CD14-positive monocyte (primary cell): ENCODE data around the gene GEMIN7. TPM values are rescaled to one million over a fixed set of nuclear protein-coding genes. Genes with fewer than 3 reads are reported as not detected.
A peak's percentile ranks its signal among the peaks of the same experiment; 100 is the strongest.

Source experiments
- DNase-seq, 3 donors: peaks; one replicate each; pipeline ENCODE4 v3.0.0-alpha.2; 2011 to 2022
- H2AFZ ChIP-seq: 2 replicates; pipeline ENCODE4 v1.6.0; 2012; ENCODE audit warnings: mild to moderate bottlenecking, low read depth, low read length, inconsistent platforms; ENCODE audit not compliant: insufficient read depth, poor library complexity, severe bottlenecking
- H3K27ac ChIP-seq, 2 donors: 1 replicate in 1 of 2; 2 replicates in 1 of 2; pipeline ENCODE4 v1.5.1; 2012 to 2013; ENCODE audit warnings: low read length in 2 of 2, control low read depth in 1 of 2, inconsistent platforms in 1 of 2, low read depth in 1 of 2, mild to moderate bottlenecking in 1 of 2
- H3K27me3 ChIP-seq, 2 donors: one replicate each; pipeline versions ENCODE4 v1.6.0 to v1.6.1; 2011 to 2013; ENCODE audit warnings: low read length in 2 of 2; ENCODE audit not compliant: control insufficient read depth in 2 of 2, insufficient read depth in 2 of 2
- H3K36me3 ChIP-seq, 2 donors: replicated peaks in 1 of 2; 1 replicate in 1 of 2; 2 replicates in 1 of 2; pipeline versions ENCODE4 v1.5.1 to v1.6.1; 2012 to 2013; ENCODE audit warnings: low read length in 2 of 2, control low read depth in 1 of 2, inconsistent platforms in 1 of 2, mild to moderate bottlenecking in 1 of 2; ENCODE audit not compliant: insufficient read depth in 2 of 2, control insufficient read depth in 1 of 2
- H3K4me1 ChIP-seq, 2 donors: 1 replicate in 1 of 2; 2 replicates in 1 of 2; pipeline versions ENCODE4 v1.5.1 to v1.6.1; 2012 to 2013; ENCODE audit warnings: low read length in 2 of 2, control low read depth in 1 of 2, inconsistent platforms in 1 of 2, mild to moderate bottlenecking in 1 of 2, moderate library complexity in 1 of 2; ENCODE audit not compliant: insufficient read depth in 2 of 2, control insufficient read depth in 1 of 2
- H3K4me2 ChIP-seq: replicated peaks from 2 replicates; pipeline ENCODE3; 2012; ENCODE audit warnings: low read length, moderate library complexity, mild to moderate bottlenecking; ENCODE audit not compliant: poor library complexity, severe bottlenecking; ENCODE audit errors: extremely low read depth
- H3K4me3 ChIP-seq, 3 experiments: fragments of 200-600 bp in 1 of 3; sonication (generic) in 1 of 3; replicated peaks in 1 of 3; 1 replicate in 2 of 3; 2 replicates in 1 of 3; pipeline ENCODE4 v1.5.1; 2011 to 2013; ENCODE audit warnings: low read length in 3 of 3, mild to moderate bottlenecking in 3 of 3, control low read depth in 2 of 3, low read depth in 2 of 3, inconsistent platforms in 1 of 3, moderate library complexity in 1 of 3
- H3K79me2 ChIP-seq: 2 replicates; pipeline ENCODE4 v1.6.0; 2012; ENCODE audit warnings: mild to moderate bottlenecking, control low read depth, inconsistent platforms, low read length, moderate library complexity; ENCODE audit not compliant: insufficient read depth
- H3K9ac ChIP-seq: 2 replicates; pipeline ENCODE4 v1.6.0; 2017; ENCODE audit warnings: low read length, mild to moderate bottlenecking; ENCODE audit not compliant: insufficient read depth, poor library complexity, severe bottlenecking
- H3K9me3 ChIP-seq, 2 donors: replicated peaks in 1 of 2; 1 replicate in 1 of 2; 2 replicates in 1 of 2; pipeline versions ENCODE4 v1.5.1 to v1.6.1; 2012 to 2013; ENCODE audit warnings: low read length in 2 of 2, control low read depth in 1 of 2; ENCODE audit not compliant: control insufficient read depth in 1 of 2, insufficient read depth in 1 of 2
- H4K20me1 ChIP-seq: 2 replicates; pipeline ENCODE4 v1.6.0; 2012; ENCODE audit warnings: mild to moderate bottlenecking, low read length, control low read depth, moderate library complexity; ENCODE audit not compliant: insufficient read depth
- H3K27ac Mint-ChIP-seq, 7 donors: one replicate each; pipeline ENCODE4 v1.8.0; 2020; ENCODE audit warnings: mild to moderate bottlenecking in 7 of 7, mixed read lengths in 7 of 7, moderate library complexity in 6 of 7, inconsistent platforms in 2 of 7
- H3K27me3 Mint-ChIP-seq, 3 donors: one replicate each; pipeline ENCODE4 v1.8.0; 2021 to 2022; ENCODE audit warnings: low read depth in 3 of 3, mild to moderate bottlenecking in 3 of 3, mixed read lengths in 3 of 3, moderate library complexity in 3 of 3, inconsistent platforms in 1 of 3
- H3K36me3 Mint-ChIP-seq, 2 donors: one replicate each; pipeline ENCODE4 v1.8.0; 2020; ENCODE audit warnings: mixed read lengths in 2 of 2, inconsistent platforms in 1 of 2, mild to moderate bottlenecking in 1 of 2
- H3K4me1 Mint-ChIP-seq: one replicate; pipeline ENCODE4 v1.8.0; 2020; ENCODE audit warnings: mild to moderate bottlenecking, mixed read lengths
- H3K4me3 Mint-ChIP-seq, 2 donors: one replicate each; pipeline ENCODE4 v1.8.0; 2020; ENCODE audit warnings: mild to moderate bottlenecking in 2 of 2, mixed read lengths in 2 of 2, moderate library complexity in 1 of 2
- H3K9me3 Mint-ChIP-seq, 7 donors: one replicate each; pipeline ENCODE4 v1.8.0; 2020 to 2022; ENCODE audit warnings: mixed read lengths in 7 of 7, mild to moderate bottlenecking in 6 of 7, moderate library complexity in 6 of 7, inconsistent platforms in 2 of 7
- WGBS: methylation state at CpG from one replicate; pipeline ENCODE4 v1.1.5; 2013; ENCODE audit warnings: missing lambda C conversion rate; ENCODE audit not compliant: insufficient coverage; 5-methylcytosine and 5-hydroxymethylcytosine counted together
- intact Hi-C, 2 donors: fragments of 100-400 bp; cut with micrococcal nuclease; formaldehyde crosslinking; loops; one replicate each; pipeline versions ENCODE4 v1.15.0 to v1.15.1; 2023
- polyA plus RNA-seq, 3 donors: library from polyadenylated mRNA; depleted of rRNA in 1 of 3; unstranded in 2 of 3; stranded (reverse) in 1 of 3; fragments of 300-500 nt in 2 of 3; fragments of >200 nt in 1 of 3; fragmentation: Illumina TruSeq in 2 of 3; gene quantifications; 1 replicate in 2 of 3; 2 replicates in 1 of 3; pipeline ENCODE4 v1.2.3, GENCODE V29; 2012 to 2021
- TF ChIP-seq, protein P1 (sequence below): fragments of 200-600 bp; IDR thresholded peaks from one replicate; pipeline ENCODE4 v1.8.0; 2022; ENCODE audit warnings: antibody characterized with exemption, mild to moderate bottlenecking

The GEMIN7 gene
- polyA plus RNA-seq, 3 donors = 67.6 to 83.4 (median 78.4) TPM

DNA sequence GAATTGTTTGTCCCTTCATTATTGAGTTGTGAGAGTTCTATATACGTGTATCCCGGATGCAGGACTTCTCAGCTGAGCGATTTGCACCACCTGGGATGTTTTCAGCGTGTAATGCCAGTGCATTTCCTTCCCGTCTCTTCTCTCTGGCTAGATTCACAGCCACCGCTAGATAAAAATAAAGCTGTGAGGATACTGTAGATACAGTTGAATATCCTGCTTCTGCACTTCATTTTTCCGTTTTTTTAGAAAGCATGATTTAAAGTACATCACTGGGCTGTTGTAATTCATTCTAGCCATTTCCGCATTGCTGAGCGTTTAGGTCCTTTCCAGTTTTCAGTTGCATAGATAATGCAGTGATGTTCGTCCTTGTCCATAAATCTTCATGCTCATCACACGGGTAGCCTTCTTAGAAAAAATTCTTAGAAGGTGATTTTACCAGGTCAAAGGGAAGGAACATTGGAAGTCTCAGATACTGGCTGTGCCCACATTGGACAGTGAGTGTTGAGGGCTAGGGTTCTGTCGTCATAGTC lies 28.6 kb downstream of the GEMIN7 start:
- Histone ChIP-seq H3K9me3 (no peaks in the 10 kb centered on the region), H2AFZ (no peak overlapping the region), H3K79me2 (peaks cover 76% of the 10 kb centered on the region), H3K27ac (no peak overlapping the region), H4K20me1 (peaks cover 73% of the 10 kb centered on the region), H3K27me3 (no peaks in the 10 kb centered on the region), H3K4me1 (peaks cover 11 to 13% of the 10 kb centered on the region in 2 donors), H3K4me2 (no peak overlapping the region), H3K4me3 (no peak overlapping the region), H3K9ac (no peak overlapping the region), H3K36me3 (no peaks in the 10 kb centered on the region)
- Mint-ChIP-seq H3K4me3 (no peak overlapping the region), H3K9me3 (peaks cover 0 to 6% (median 0%) of the 10 kb centered on the region in 7 donors), H3K36me3 (peaks cover 3 to 12% of the 10 kb centered on the region in 2 donors), H3K27ac (no peak overlapping the region), H3K4me1 (peaks cover 34% of the 10 kb centered on the region), H3K27me3 (no peaks in the 10 kb centered on the region)
- DNase-seq = no peak
- 76% methylated on average over 4 of the region's 12 CpGs for WGBS
- intact Hi-C loops = no loop called here
- TF ChIP-seq, protein P1, sequence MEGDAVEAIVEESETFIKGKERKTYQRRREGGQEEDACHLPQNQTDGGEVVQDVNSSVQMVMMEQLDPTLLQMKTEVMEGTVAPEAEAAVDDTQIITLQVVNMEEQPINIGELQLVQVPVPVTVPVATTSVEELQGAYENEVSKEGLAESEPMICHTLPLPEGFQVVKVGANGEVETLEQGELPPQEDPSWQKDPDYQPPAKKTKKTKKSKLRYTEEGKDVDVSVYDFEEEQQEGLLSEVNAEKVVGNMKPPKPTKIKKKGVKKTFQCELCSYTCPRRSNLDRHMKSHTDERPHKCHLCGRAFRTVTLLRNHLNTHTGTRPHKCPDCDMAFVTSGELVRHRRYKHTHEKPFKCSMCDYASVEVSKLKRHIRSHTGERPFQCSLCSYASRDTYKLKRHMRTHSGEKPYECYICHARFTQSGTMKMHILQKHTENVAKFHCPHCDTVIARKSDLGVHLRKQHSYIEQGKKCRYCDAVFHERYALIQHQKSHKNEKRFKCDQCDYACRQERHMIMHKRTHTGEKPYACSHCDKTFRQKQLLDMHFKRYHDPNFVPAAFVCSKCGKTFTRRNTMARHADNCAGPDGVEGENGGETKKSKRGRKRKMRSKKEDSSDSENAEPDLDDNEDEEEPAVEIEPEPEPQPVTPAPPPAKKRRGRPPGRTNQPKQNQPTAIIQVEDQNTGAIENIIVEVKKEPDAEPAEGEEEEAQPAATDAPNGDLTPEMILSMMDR = no peak

- no peak overlapping the region for H2AFZ ChIP-seq
- H3K4me3 Mint-ChIP-seq = no peak overlapping the region
- H3K36me3 ChIP-seq = no peaks in the 10 kb centered on the region
- H3K4me3 ChIP-seq = no peak overlapping the region
- TF ChIP-seq, protein P1 = no peak
- peaks cover 11% of the 10 kb centered on the region in 2 donors for H3K4me1 ChIP-seq
- no peaks in the 10 kb centered on the region for H3K27me3 ChIP-seq
- peaks cover 0 to 2% (median 0%) of the 10 kb centered on the region in 3 donors for H3K27me3 Mint-ChIP-seq
- H3K27ac ChIP-seq = no peak overlapping the region
- H4K20me1 ChIP-seq = peaks cover 68% of the 10 kb centered on the region
- no peaks in the 10 kb centered on the region for H3K9me3 ChIP-seq
- intact Hi-C loops = no loop called here
- peak overlapping the region in 2 of 7 donors; percentile 20 to 71 for H3K27ac Mint-ChIP-seq
- WGBS = 0% methylated on average over 3 of the region's 5 CpGs
- no peak for DNase-seq
- H3K4me1 Mint-ChIP-seq = peaks cover 21% of the 10 kb centered on the region
- no peak overlapping the region for H3K4me2 ChIP-seq
- peaks cover 3 to 12% of the 10 kb centered on the region in 2 donors for H3K36me3 Mint-ChIP-seq
- H3K9ac ChIP-seq = no peak overlapping the region
- peaks cover 0 to 6% (median 0%) of the 10 kb centered on the region in 7 donors for H3K9me3 Mint-ChIP-seq
- peaks cover 60% of the 10 kb centered on the region for H3K79me2 ChIP-seq
Observed at GRCh38 chr19:45110851-45111266, 31.8 kb downstream of the GEMIN7 start.
